Activated CD4-positive, alpha-beta T cell treated with anti-CD3 and anti-CD28 coated beads, Interleukin-2, amount 10 ng/mL, durations not matched to agents 24 days and 14 days (primary cell): ENCODE results near the gene BARHL1. TPM values are rescaled to one million over a fixed set of nuclear protein-coding genes. Genes with fewer than 3 reads are reported as not detected.

ENCODE experiments used
- DNase-seq: peaks from one replicate; pipeline ENCODE4 v3.0.0; 2022
- H3K27ac Mint-ChIP-seq: one replicate; pipeline ENCODE4 v1.8.0; 2022; ENCODE audit warnings: mild to moderate bottlenecking, mixed read lengths
- H3K27me3 Mint-ChIP-seq: one replicate; pipeline ENCODE4 v1.8.0; 2022; ENCODE audit warnings: mixed read lengths
- H3K36me3 Mint-ChIP-seq: one replicate; pipeline ENCODE4 v1.8.0; 2022; ENCODE audit warnings: low read depth, mild to moderate bottlenecking, mixed read lengths
- H3K4me1 Mint-ChIP-seq: one replicate; pipeline ENCODE4 v1.8.0; 2021; ENCODE audit warnings: mixed read lengths
- H3K4me3 Mint-ChIP-seq: one replicate; pipeline ENCODE4 v1.8.0; 2022; ENCODE audit warnings: mild to moderate bottlenecking, moderate library complexity, mixed read lengths
- H3K9me3 Mint-ChIP-seq: one replicate; pipeline ENCODE4 v1.8.0; 2021; ENCODE audit warnings: mixed read lengths
- intact Hi-C: fragments of 100-400 bp; cut with micrococcal nuclease; formaldehyde crosslinking; loops from one replicate; pipeline ENCODE4 v1.15.1; 2023
- total RNA-seq: library from RNA; stranded (reverse); gene quantifications from 2 replicates; pipeline ENCODE4 v1.2.3, GENCODE V29; 2022

BARHL1 gene
- total RNA-seq, 1 donor from 2014 or later = not detected

DNA sequence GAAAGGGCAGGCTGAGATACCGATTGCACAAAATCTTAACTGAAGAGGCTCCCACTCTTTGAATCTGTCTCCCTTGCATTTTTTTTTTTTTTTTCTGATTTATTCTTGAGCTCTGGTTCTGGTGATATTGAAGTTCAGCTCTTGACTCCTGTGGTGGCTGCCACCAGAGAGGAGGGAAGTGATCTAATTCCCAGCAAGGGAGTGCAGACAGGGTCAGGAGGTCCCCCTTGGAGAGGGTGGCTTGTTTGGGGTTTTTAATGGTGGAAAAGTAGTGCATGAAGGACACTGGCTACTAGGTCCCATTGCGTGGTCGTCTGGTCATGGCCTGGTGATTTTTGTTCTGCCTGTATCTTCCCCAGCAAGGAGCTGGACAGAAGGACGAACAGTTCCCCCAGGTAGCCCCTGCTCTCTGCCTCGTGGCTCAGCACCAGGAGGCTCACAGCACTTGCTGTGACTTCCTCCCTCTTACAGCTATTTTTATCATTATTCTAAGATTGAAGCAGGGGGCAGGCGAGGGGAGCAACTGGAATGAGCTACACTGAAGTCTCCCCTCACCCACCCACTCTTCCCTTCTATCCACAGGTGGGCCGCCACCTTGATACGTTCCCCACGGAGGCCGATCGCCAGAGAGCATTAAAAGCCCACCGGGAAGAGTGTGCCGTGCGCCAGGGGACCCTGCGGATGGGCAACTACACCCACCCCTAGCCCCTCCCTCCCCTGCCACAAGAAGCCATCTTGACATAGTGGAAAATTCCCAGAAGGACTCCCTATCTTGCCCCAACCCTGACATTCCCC, 10.4 kb upstream of the BARHL1 start:
- no peaks in the 10 kb centered on the region for H3K4me1 Mint-ChIP-seq
- H3K9me3 Mint-ChIP-seq = no peaks in the 10 kb centered on the region
- intact Hi-C loops = no loop called here
- no peak for DNase-seq
- no peak overlapping the region for H3K4me3 Mint-ChIP-seq
- no peak overlapping the region for H3K27ac Mint-ChIP-seq
- H3K27me3 Mint-ChIP-seq = peaks cover 19% of the 10 kb centered on the region
- H3K36me3 Mint-ChIP-seq = no peaks in the 10 kb centered on the region

DNA sequence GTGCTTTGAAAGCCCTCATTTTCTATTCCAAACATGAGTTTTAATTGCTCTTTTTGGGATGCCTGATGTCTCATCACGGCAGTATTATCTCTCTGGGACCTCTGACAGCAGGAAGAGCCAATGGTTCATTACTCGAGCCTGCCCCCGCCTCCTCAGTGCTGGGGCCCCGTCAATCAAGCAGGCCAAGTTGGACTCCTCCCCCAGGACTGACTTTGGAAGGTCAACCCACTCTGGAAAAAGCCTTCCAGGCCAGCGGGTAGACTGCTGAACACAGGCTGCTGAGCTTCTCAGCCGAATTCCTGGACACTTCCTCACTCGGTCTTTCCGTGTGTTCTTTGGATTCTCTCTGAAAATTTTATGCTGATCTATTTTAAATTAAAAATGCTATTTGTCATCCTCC, 9.5 kb upstream of the BARHL1 start:
- no peak overlapping the region for H3K4me3 Mint-ChIP-seq
- no peaks in the 10 kb centered on the region for H3K9me3 Mint-ChIP-seq
- H3K4me1 Mint-ChIP-seq = no peaks in the 10 kb centered on the region
- intact Hi-C loops = no loop called here
- H3K27me3 Mint-ChIP-seq = peaks cover 28% of the 10 kb centered on the region
- DNase-seq = no peak
- no peaks in the 10 kb centered on the region for H3K36me3 Mint-ChIP-seq
- no peak overlapping the region for H3K27ac Mint-ChIP-seq

DNA sequence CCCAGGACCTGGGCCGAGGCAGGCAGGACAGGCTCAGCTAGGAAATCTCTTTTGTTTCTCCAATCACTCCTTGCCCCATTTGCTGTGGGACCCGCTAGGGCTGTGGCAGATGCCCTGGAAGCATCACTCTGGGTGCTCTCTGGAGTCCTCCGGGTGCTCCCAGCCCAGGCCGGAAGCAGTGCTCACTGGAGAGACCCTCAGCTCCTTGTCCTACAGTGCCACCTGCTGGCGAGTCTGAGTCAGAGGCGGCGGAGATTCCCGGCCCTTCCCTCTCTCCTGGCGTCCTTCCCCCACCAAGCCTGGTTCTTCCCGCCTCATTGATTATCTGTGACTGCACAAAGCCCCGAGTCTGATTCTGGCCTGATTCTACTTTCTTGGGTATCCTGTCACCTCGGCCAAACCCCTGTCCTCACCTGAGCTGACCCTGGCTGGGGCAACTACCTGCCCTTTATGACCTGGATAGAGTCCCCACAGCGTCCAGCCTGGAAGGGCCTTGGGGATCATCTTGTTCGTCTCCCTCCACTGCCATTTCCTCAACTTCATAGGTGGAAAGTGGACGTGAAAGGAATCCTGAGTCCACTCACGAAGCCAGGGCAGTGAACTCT, 7.3 kb upstream of the BARHL1 start:
- intact Hi-C loops = loop anchor here (1.0 to 5.0 kb wide), 2 partner anchors 68 to 164 kb away; no protein-coding TSS in a partner anchor
- no peaks in the 10 kb centered on the region for H3K36me3 Mint-ChIP-seq

DNA sequence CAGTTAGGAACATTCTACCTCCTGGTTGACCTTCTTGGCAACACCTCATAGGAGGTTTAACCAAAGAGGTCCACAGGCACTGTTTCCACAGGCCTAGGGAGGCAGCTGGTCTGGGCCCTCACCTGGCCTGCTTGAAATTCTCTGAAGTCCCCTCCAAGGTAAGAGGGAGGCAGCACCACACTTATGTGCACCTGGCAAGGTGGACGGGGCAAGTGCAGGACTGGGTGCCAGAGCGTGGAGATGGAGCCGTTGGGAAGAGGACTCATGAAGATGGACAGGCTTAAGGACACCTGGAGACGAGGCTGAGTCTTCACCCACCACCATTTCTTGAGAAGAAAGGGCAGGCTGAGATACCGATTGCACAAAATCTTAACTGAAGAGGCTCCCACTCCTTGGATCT, 6.6 kb upstream of the BARHL1 start:
- Mint-ChIP-seq H3K9me3 (no peaks in the 10 kb centered on the region), H3K36me3 (no peaks in the 10 kb centered on the region), H3K27me3 (peaks cover 47% of the 10 kb centered on the region), H3K4me1 (no peaks in the 10 kb centered on the region), H3K27ac (no peak overlapping the region), H3K4me3 (no peak overlapping the region)
- intact Hi-C loops = loop anchor here (1.0 to 5.0 kb wide), 2 partner anchors 69 to 165 kb away; no protein-coding TSS in a partner anchor
- DNase-seq = no peak

More for the DNA sequence above, 7.3 kb upstream of the BARHL1 start:
- DNase-seq = peak; percentile 84
- H3K27ac Mint-ChIP-seq = no peak overlapping the region
- no peaks in the 10 kb centered on the region for H3K9me3 Mint-ChIP-seq
- no peak overlapping the region for H3K4me3 Mint-ChIP-seq
- H3K4me1 Mint-ChIP-seq = no peaks in the 10 kb centered on the region
- peaks cover 46% of the 10 kb centered on the region for H3K27me3 Mint-ChIP-seq

DNA sequence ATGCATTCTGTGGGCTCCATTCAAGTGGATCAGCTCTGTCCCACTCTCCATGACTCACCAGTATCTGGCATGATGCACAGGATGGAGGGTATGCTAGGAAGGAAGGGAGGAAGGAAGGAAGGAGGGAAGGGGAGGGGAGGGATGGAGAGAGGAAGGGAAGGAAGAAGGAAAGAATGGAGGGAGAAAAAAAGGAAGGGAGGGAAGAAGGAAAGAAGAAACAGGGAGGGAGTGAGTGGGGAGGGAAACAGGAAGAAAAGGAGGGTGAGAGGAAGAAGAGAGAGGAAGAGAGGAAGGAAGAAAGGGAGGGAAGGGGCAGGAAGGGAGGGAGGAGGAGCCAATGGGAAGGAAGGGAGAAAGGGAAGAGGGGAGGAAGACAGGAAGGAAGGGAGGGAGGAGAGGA, 5.3 kb upstream of the BARHL1 start:
- intact Hi-C loops = loop anchor here (5.0 kb wide), 1 partner anchor 70 kb away; no protein-coding TSS in a partner anchor
- Mint-ChIP-seq H3K36me3 (no peaks in the 10 kb centered on the region), H3K27me3 (peaks cover 58% of the 10 kb centered on the region), H3K27ac (no peak overlapping the region), H3K4me1 (peaks cover 5% of the 10 kb centered on the region), H3K9me3 (no peaks in the 10 kb centered on the region), H3K4me3 (no peak overlapping the region)
- DNase-seq = no peak

DNA sequence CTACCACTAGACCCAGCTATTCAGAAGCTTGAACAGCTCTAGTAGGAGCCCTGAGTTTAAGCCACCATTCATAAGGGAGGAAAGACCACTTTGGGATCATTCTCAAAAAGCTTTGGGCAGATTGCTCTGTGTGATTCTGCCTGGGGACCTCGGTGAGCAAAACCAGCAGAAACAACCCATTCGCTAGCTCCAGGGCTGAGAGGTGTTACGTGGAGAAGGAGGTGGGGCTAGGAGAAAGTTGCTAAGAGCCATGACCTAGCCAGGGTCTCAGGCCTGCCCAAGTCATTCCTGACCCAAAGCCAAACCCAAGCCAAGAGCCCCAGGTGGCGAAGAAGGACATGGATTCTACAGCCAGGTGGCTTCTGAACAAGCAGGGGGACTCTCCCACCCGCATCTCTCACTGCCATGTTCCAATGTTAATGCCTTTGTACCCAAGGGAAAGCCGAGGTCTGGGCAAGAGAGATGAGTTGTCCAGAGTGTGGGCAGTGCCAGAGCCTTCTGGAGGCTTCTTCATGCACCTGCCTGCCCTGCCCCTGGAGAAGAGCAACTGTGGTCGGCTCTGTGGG, 4.0 kb upstream of the BARHL1 start:
- no peaks in the 10 kb centered on the region for H3K9me3 Mint-ChIP-seq
- no peaks in the 10 kb centered on the region for H3K36me3 Mint-ChIP-seq
- no peak overlapping the region for H3K4me3 Mint-ChIP-seq
- H3K27me3 Mint-ChIP-seq = peaks cover 64% of the 10 kb centered on the region
- H3K4me1 Mint-ChIP-seq = peaks cover 5% of the 10 kb centered on the region
- intact Hi-C loops = loop anchor here (5.0 kb wide), 1 partner anchor 71 kb away; no protein-coding TSS in a partner anchor
- no peak for DNase-seq
- H3K27ac Mint-ChIP-seq = no peak overlapping the region

DNA sequence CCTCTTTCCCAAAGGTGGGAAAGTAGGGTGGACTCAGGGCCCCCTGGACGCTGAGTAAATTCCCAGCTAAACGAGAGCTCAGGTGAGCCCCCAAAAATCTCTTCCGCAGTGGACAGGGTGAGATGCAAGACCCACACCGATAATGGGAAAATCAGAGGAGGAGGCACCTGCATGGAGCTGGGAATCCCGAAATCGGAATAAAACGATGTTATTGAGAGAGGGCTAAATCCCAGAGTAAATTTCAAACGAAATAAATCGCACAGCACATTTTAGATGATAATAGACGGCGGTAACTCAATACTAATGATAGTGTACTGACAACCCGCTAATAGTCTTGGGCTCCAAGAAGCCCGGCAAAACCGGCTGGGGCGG, 3.0 kb upstream of the BARHL1 start:
- H3K27ac Mint-ChIP-seq = no peak overlapping the region
- H3K4me3 Mint-ChIP-seq = no peak overlapping the region
- no peak for DNase-seq
- no peaks in the 10 kb centered on the region for H3K36me3 Mint-ChIP-seq
- peaks cover 5% of the 10 kb centered on the region for H3K4me1 Mint-ChIP-seq
- H3K27me3 Mint-ChIP-seq = peaks cover 68% of the 10 kb centered on the region
- intact Hi-C loops = loop anchor here (5.0 kb wide), 1 partner anchor 72 kb away; no protein-coding TSS in a partner anchor
- H3K9me3 Mint-ChIP-seq = no peaks in the 10 kb centered on the region

DNA sequence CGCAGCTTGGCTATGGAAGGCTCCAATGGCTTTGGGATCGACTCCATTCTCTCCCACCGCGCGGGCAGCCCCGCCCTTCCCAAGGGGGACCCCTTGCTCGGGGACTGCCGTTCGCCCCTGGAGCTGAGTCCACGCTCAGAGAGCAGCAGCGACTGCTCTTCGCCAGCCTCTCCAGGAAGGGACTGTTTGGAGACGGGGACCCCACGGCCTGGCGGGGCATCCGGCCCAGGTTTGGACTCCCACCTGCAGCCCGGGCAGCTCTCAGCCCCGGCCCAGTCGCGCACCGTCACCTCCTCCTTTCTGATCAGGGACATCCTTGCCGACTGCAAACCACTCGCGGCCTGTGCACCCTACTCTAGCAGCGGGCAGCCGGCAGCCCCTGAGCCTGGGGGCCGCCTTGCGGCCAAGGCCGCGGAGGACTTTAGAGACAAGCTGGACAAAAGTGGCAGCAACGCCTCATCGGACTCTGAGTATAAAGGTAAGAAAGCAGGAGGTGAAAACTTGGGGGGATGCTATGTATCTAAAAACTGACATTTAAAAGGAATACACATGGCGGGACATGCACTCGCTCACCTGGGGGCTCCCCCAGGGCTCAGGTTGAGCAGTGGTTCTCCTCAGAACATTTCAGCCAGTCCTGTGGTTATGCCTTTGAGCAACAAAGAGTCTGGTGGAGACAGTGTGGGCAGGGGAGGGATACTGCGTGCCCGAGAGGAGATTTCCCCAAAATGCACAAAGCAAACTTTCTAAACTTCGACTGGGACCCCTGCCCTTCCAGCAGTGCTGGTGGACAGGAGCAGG, 579 bp downstream of the BARHL1 start:
- H3K9me3 Mint-ChIP-seq = no peaks in the 10 kb centered on the region
- peaks cover 8% of the 10 kb centered on the region for H3K4me1 Mint-ChIP-seq
- intact Hi-C loops = no loop called here

DNA sequence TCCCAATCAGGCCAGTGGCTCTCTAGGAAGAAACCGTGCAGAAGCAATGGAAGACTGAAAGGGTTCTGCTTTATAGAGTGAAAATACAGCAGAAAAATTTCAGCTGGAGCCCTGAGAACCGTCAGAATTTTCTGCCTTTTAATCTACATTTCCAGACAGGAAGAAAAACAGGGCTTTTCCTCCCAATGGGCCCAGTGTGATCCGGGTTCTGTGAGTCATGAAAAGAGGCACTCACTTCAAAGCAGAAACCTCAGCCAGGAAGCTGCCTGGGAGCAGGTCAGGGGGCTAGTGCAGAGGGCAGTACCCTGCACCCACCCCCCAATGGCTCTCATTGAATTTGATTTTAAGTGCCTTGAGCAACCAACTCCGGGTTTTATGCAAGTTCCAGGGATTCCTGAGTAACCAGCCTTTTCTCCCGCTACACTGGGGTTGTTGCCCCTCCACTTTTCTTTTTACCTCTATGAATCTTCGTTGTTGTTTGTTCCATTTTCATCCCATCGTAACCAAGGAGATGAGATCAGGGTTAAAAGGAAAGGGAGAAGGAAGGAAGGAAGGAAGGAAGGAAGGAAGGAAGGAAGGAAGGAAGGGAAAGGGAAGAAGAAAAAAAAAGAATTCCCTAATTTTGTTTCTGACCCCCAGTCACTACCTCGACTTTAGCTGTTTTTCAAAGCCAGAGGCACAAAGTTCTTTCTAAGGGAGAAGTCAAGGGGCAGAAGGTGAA, 1.3 kb downstream of the BARHL1 start:
- intact Hi-C loops = no loop called here
- peaks cover 8% of the 10 kb centered on the region for H3K4me1 Mint-ChIP-seq
- H3K36me3 Mint-ChIP-seq = no peaks in the 10 kb centered on the region
- H3K27me3 Mint-ChIP-seq = peaks cover 71% of the 10 kb centered on the region
- no peak overlapping the region for H3K27ac Mint-ChIP-seq
- no peak for DNase-seq
- H3K4me3 Mint-ChIP-seq = no peak overlapping the region
- no peaks in the 10 kb centered on the region for H3K9me3 Mint-ChIP-seq

More for the DNA sequence above, 579 bp downstream of the BARHL1 start:
- Mint-ChIP-seq H3K27ac (no peak overlapping the region), H3K4me3 (no peak overlapping the region), H3K27me3 (peaks cover 70% of the 10 kb centered on the region), H3K36me3 (no peaks in the 10 kb centered on the region)
- no peak for DNase-seq

DNA sequence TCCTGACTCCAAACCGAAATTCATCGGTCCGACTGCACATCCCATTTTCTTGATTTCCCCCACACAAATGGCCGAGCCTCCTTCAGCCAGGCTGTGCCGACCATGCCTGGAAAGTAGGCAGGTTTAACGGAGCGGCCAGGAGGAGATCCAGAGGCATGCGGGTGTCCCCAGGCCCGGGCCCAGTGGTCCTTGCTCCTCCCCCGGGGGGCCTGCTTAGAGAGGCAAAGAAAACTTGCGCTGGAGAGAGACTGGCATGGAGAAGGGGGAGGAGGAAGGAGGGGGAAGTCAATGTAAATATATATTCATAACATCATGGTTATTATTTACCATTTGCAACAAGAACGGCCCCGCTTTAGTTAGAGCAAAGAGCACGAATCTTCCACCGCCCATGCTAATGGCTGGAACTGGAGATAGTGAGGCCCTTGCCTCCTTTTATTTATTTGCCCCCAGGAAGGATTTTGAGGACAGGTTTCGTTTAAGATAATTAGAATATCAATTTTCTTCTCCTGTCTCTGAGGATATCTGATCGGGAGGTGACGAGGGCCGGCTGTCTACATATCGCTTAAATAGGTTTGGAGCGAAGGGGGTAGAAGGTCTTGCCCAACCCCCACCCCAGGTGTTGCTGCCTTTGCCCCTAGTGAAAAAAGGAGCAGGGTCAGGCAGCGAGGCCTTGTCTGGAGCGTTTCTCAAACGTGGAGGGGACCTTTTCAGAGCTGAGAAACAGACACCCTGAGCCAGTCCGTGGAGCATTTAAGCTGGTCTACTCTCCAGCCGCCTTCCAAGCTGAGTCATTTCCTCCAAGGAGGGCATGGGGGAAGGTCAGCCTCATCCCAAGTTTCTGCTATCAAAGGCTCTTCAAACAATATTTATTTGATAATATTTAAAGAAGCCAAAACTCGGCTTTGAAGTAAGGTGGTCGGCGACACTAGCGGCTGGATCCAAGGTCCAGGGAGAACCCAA, 2.5 kb downstream of the BARHL1 start:
- Mint-ChIP-seq H3K27me3 (peaks cover 69% of the 10 kb centered on the region), H3K36me3 (no peaks in the 10 kb centered on the region), H3K9me3 (no peaks in the 10 kb centered on the region), H3K27ac (peak overlapping the region; percentile 11), H3K4me3 (no peak overlapping the region), H3K4me1 (peaks cover 8% of the 10 kb centered on the region)
- intact Hi-C loops = no loop called here
- no peak for DNase-seq

DNA sequence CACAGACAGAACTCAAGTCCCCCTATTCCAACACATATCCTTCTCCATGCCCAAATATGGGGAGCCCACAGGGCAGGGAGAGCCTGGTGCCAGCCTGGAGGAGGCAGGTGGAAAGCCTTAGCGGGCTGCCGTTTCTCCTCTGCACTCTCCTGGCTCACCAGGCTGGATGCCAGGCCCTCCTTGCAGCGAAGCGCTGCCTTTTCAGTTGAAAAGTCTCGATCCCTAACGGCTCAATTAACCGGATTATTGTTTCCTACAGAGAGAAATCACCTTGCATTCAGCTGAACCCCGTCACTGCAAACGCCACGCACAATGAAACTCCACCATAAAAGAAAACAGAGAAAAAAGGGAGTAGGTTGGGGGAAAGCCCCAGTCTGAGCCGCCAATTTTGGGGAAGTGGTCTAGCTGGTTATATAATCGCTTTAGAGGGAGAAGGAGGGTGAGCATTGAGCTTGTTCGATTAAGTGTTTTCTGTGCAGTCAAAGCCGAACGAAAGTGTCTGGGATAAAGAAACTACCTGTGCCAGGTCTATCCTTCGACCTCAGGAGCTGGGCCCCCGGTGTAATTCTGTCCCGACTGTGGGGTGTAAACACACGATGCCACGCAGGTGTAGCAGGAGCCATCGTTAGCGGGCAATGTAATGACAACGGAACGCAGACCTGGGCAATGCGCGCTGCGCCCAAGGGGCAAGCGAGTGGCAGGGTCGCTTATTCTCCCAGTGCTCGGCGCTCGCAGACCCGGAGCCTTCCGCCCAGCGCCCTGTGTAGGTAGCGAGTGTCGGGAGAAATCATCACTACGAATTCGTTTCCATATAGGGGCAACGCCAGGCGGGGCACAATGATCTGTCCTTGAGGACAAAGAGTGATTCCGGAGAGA, 3.8 kb downstream of the BARHL1 start:
- Mint-ChIP-seq H3K4me1 (peaks cover 7% of the 10 kb centered on the region), H3K27me3 (peaks cover 70% of the 10 kb centered on the region), H3K27ac (peak overlapping the region; percentile 64), H3K9me3 (no peaks in the 10 kb centered on the region), H3K36me3 (no peaks in the 10 kb centered on the region), H3K4me3 (no peak overlapping the region)
- intact Hi-C loops = no loop called here
- DNase-seq = no peak
